Measurements from ENCODE around the gene PHKG1.
"Not testable (repeated sequence)": the region's sequence is repeated elsewhere in the genome, so short reads cannot be mapped to it uniquely, and the experiment has no call there.

The PHKG1 gene

DNA sequence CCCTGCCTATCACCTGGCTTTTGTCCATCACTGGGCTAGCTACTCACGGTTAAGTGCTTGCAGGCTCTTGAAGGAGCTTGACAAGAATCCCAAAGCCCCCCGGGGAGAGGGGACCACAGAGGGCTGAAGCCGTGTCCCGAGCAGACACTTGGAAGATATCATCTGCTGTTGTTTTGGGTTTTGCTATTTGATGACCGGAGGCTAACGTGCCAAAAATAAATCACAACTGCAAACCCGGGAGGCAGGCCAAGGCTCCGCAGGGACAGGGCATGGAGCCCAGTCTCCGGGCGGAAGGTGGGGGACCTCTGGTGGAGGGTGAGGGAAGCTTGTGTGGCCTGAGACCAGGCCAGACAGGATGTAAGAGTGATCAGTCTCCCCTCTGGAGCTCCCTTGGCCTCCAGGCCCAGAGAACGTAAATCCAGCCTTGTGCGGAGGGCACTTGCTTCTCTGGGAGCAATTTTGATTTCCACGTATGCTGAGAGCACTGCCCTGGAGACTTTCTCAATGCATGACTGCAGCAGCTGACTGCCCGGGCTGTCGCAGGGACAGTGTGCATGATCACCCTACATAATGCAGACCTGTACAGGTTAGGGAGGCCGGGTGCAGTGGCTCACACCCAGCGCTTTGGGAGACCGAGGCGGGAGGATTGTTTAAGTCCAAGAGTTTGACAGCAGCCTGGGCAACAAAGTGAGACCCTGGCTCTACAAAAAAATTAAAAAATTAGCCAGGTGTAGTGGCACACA lies at the start of gene PHKG1:
Gene PHKG1 (minus strand): TSS at position 164 of the 743 bp plus-strand sequence. CDS start 4,011 bp downstream, outside the sequence.
- peak within 1 kb of the TSS in 2 of 3 experiments; percentile 69 to 77 for H3K27ac Mint-ChIP-seq
- no peaks in the 10 kb centered on the region for H3K27me3 Mint-ChIP-seq (ENCODE audit: low read depth)
- TF ChIP-seq, protein P1, sequence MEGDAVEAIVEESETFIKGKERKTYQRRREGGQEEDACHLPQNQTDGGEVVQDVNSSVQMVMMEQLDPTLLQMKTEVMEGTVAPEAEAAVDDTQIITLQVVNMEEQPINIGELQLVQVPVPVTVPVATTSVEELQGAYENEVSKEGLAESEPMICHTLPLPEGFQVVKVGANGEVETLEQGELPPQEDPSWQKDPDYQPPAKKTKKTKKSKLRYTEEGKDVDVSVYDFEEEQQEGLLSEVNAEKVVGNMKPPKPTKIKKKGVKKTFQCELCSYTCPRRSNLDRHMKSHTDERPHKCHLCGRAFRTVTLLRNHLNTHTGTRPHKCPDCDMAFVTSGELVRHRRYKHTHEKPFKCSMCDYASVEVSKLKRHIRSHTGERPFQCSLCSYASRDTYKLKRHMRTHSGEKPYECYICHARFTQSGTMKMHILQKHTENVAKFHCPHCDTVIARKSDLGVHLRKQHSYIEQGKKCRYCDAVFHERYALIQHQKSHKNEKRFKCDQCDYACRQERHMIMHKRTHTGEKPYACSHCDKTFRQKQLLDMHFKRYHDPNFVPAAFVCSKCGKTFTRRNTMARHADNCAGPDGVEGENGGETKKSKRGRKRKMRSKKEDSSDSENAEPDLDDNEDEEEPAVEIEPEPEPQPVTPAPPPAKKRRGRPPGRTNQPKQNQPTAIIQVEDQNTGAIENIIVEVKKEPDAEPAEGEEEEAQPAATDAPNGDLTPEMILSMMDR (IDR thresholded peaks at IDR 0.05; ENCODE audit: unreplicated experiment in 3 of 3) = peak in 2 of 3 experiments; percentile 27 to 33
- H3K4me1 Mint-ChIP-seq = peaks cover 10% of the 10 kb centered on the region
- peak within 1 kb of the TSS in 1 of 3 experiments; percentile 52 for H3K4me3 Mint-ChIP-seq
- H3K36me3 Mint-ChIP-seq (ENCODE audit: low read depth) = peaks cover 5% of the 10 kb centered on the region
- H3K9me3 Mint-ChIP-seq = no peaks in the 10 kb centered on the region

DNA sequence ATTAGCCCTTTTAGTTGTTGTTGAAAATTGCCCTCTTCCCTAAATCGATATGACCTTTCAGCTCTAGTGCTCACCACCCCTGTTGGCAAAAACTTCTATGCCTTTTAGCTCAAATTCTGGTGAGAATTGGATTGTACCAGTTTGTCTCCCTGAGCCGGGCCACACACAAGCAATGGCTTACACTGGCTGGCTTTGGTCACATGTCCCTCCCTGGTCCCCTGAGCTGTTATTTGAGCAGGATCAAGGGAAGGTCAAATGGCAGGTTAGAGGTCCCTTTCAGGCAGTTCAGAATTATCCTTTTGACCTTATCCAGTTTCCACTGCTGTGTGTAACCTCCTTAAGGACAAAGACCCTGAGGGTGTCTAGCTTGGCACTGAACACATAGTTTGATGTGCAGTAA lies 38.3 kb upstream of the PHKG1 start:
- H3K9me3 Mint-ChIP-seq = peaks cover 16% of the 10 kb centered on the region
- not testable (repeated sequence) for H3K4me1 Mint-ChIP-seq; H3K36me3 Mint-ChIP-seq (ENCODE audit: low read depth); H3K4me3 Mint-ChIP-seq; H3K27ac Mint-ChIP-seq; H3K27me3 Mint-ChIP-seq (ENCODE audit: low read depth)

DNA sequence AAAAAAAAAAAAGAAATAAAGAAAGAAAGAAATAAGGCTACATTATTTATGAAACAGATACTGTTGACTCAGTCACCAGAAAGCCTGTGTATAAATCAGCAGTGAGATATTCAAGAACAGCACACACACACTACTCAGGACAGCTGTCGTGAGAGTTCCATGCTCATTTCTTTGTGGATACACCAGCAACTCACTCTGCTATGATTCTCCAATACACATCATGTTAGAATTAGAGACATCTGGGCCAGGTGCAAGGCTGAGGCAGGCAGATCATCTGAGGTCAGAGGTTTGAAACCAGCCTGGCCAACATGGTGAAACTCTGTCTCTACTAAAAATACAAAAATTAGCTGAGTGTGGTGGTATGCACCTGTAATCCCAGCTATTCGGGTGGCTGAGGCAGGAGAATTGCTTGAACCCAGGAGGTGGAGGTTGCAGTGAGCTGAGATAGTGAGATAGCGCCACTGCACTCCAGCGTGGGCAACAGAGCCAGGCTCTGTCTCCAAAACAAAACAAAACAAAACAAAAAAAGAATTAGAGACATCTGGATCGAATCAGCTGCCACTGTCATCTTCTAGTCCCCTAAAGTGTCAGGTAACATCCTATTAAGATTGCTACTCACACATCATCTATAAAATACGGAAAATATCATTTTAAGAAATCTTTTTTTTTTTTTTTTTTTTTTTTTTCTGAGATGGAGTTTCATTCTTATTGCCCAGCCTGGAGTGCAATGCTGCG lies 34.7 kb upstream of the PHKG1 start:
- TF ChIP-seq, protein P1 (IDR thresholded peaks at IDR 0.05; ENCODE audit: unreplicated experiment in 3 of 3) = no peak
- H3K27ac Mint-ChIP-seq = no peak overlapping the region
- H3K27me3 Mint-ChIP-seq (ENCODE audit: low read depth) = no peaks in the 10 kb centered on the region
- no peaks in the 10 kb centered on the region for H3K4me1 Mint-ChIP-seq
- no peak overlapping the region for H3K4me3 Mint-ChIP-seq
- H3K9me3 Mint-ChIP-seq = peaks cover 13% of the 10 kb centered on the region
- H3K36me3 Mint-ChIP-seq (ENCODE audit: low read depth) = no peaks in the 10 kb centered on the region

DNA sequence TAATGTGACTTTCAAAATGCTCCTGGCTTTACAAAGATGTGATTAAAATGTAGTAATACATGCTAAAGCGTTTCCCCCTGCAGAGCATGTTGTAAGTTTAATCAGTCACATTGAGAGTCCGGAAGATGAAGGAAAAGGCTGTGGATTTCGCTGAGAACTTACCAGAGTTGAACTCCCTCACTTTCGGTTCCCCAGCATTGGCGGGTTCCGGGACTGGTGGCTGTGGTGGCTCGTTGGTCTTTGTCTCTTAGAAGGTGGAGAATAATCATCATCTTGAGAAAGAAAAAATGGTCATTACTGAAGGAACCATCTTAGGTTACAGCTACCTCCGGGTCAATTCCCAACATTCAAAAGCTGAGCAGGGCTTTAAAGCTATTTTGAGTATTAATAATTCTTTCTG lies 33.1 kb upstream of the PHKG1 start:
- Mint-ChIP-seq H3K9me3 (peaks cover 20% of the 10 kb centered on the region), H3K4me3 (no peak overlapping the region), H3K27me3 (ENCODE audit: low read depth) (no peaks in the 10 kb centered on the region), H3K27ac (no peak overlapping the region), H3K4me1 (no peaks in the 10 kb centered on the region), H3K36me3 (ENCODE audit: low read depth) (no peaks in the 10 kb centered on the region)
- TF ChIP-seq, protein P1 (IDR thresholded peaks at IDR 0.05; ENCODE audit: unreplicated experiment in 3 of 3) = no peak

DNA sequence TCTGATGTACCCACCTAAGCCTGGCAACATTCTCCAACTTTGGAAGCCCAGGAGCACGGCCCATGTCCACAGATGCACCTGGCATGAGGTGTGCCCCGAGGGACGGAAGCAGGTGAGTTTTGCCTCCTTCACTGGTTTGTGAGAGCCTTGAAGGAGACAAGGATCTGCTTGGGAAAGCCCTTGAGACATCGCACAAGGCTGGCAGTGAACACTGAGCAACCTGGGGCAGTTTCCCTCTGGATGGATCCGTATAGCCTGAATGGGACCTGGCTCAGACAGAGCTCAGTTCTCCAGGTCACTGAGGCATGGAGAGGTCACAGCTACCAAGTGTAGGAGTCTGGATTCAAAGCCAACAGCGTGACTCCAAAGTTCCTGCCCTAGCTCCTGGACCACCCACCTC lies 32.2 kb upstream of the PHKG1 start:
- Mint-ChIP-seq H3K36me3 (ENCODE audit: low read depth) (no peaks in the 10 kb centered on the region), H3K27ac (no peak overlapping the region), H3K4me3 (no peak overlapping the region), H3K9me3 (peaks cover 25% of the 10 kb centered on the region), H3K27me3 (ENCODE audit: low read depth) (no peaks in the 10 kb centered on the region), H3K4me1 (no peaks in the 10 kb centered on the region)
- TF ChIP-seq, protein P1 (IDR thresholded peaks at IDR 0.05; ENCODE audit: unreplicated experiment in 3 of 3) = no peak

DNA sequence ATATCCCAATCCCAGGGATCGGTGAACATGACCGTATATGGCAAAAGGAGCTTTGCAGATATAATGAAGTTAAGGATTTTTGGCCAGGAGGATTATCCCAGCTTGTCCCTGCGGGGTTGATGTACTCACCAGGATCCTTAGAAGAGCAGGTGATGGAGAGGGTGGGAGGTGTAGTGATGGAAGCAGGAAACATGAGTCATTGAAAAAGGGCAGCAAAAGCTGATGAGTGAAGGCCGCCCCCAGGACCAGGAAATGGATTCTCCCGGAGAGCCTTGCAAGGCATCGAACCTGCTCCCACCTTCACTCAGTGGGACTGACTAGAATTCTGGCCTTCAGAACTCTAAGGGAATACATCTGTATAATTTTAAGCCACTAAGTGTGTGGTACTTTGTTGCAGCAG lies 28.7 kb upstream of the PHKG1 start:
- no peaks in the 10 kb centered on the region for H3K36me3 Mint-ChIP-seq (ENCODE audit: low read depth)
- TF ChIP-seq, protein P1 (IDR thresholded peaks at IDR 0.05; ENCODE audit: unreplicated experiment in 3 of 3) = no peak
- no peak overlapping the region for H3K4me3 Mint-ChIP-seq
- H3K27ac Mint-ChIP-seq = no peak overlapping the region
- H3K9me3 Mint-ChIP-seq = peaks cover 28% of the 10 kb centered on the region
- no peaks in the 10 kb centered on the region for H3K27me3 Mint-ChIP-seq (ENCODE audit: low read depth)
- H3K4me1 Mint-ChIP-seq = no peaks in the 10 kb centered on the region

All from nephron (organoid).